Adrenal gland (tissue), 5 donors: Measurements from ENCODE around the gene AMZ2.

Experiments used
- CTCF ChIP-seq, 6 experiments: fragments of 450-650 bp in 4 of 6; fragments of 200-600 bp in 2 of 6; sonication (generic) in 1 of 6; IDR thresholded peaks; 1 replicate in 5 of 6; 2 replicates in 1 of 6; pipeline versions ENCODE4 v1.5.1 to v1.8.0; 2016 to 2021; ENCODE audit warnings: antibody characterized with exemption in 6 of 6, mild to moderate bottlenecking in 2 of 6, moderate library complexity in 1 of 6
- POLR2A ChIP-seq, 2 donors: fragments of 450-650 bp; IDR thresholded peaks; one replicate each; pipeline ENCODE4 v1.6.1; 2017; ENCODE audit warnings: antibody characterized with exemption in 2 of 2, mild to moderate bottlenecking in 2 of 2, moderate library complexity in 1 of 2
- donor health status: DM: no; HTN: no; CAD: no.

- TF ChIP-seq CTCF (IDR thresholded peaks at IDR 0.05) (no peak), POLR2A (IDR thresholded peaks at IDR 0.05) (no peak)
Measured at GRCh38 chr17:68295086-68295485, 47.2 kb downstream of the AMZ2 start.
